ENCODE data around the gene LCLAT1.

The LCLAT1 gene

DNA sequence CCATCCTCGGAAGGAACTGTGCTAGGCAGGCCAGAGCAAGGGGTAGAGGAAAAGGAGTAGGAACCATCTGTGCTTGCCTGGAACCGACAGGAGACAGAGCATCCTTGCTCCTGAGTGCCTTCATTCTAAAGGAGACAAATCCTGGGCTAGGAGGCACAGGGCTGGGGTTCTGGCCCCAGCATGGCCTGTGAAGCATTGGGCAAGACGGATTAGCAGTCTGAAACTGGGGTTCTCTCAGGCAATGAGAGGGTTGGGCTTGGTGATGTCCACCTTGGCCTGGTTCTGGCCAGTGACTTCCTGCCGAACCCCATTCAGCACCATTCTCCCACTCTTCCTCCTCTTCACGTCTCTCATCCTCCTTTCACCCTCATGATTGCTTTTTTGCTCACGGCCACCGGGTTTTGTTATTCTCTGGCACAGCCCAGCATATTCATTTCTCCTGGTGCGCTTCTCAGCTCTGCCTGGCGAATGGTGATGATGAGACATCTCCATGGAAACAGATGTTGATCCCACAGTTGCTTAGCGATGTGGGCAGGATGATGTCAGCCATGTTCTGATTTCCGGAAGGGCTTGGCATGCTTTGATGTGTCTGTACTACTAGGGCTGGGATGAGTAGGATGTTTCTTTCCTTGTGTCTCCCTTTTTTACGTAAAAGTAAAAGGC, 232.5 kb downstream of the LCLAT1 start:
- Histone ChIP-seq H3K4me1 (ENCODE audit: control insufficient read depth in 1 of 2, insufficient read depth in 1 of 2, low read depth in 1 of 2, low read length in 1 of 2) (peaks cover 14 to 16% of the 10 kb centered on the region in 2 experiments), H3K4me3 (ENCODE audit: low read depth in 1 of 2, low read length in 1 of 2) (no peak overlapping the region), H3K36me3 (no peaks in the 10 kb centered on the region), H3K9me3 (no peaks in the 10 kb centered on the region), H3K27me3 (peaks cover 20% of the 10 kb centered on the region), H3K27ac (no peak overlapping the region)
- TF ChIP-seq CTCF (IDR thresholded peaks at IDR 0.05): no peak

GRCh38 chr2:30680121-30680520, 233.1 kb downstream of the LCLAT1 start:
- H3K4me1 ChIP-seq (ENCODE audit: control insufficient read depth in 1 of 2, insufficient read depth in 1 of 2, low read depth in 1 of 2, low read length in 1 of 2): peaks cover 20 to 21% of the 10 kb centered on the region in 2 experiments
- H3K4me3 ChIP-seq (ENCODE audit: low read depth in 1 of 2, low read length in 1 of 2): no peak overlapping the region
- TF ChIP-seq CTCF (IDR thresholded peaks at IDR 0.05): no peak

DNA sequence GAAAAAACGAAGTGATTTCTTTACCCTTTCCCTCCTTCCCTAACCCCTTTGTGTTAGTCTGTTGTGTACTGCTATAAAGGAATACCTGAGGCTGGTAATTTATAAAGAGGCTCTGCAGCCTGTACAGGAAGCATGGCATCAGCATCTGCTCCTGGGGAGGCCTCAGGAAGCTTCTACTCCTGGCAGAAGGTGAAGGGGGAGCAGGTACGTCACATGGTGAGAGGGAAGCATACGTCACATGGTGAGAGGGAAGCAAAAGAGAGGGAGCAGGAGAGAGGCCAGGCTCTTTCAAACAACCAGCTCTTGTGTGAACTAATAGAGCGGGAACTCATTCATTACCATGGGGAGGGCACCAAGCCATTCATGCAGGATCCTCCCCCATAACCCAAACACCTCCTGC, 234.0 kb downstream of the LCLAT1 start:
- Histone ChIP-seq H3K4me1 (ENCODE audit: control insufficient read depth in 1 of 2, insufficient read depth in 1 of 2, low read depth in 1 of 2, low read length in 1 of 2) (peaks cover 28 to 30% of the 10 kb centered on the region in 2 experiments), H3K9me3 (no peaks in the 10 kb centered on the region), H3K27me3 (peaks cover 9% of the 10 kb centered on the region), H3K4me3 (ENCODE audit: low read depth in 1 of 2, low read length in 1 of 2) (no peak overlapping the region), H3K27ac (no peak overlapping the region), H3K36me3 (no peaks in the 10 kb centered on the region)
- TF ChIP-seq CTCF (IDR thresholded peaks at IDR 0.05): no peak

More at GRCh38 chr2:30680121-30680520, 233.1 kb downstream of the LCLAT1 start:
- Histone ChIP-seq H3K27ac (no peak overlapping the region), H3K9me3 (no peaks in the 10 kb centered on the region), H3K27me3 (peaks cover 18% of the 10 kb centered on the region), H3K36me3 (no peaks in the 10 kb centered on the region)

DNA sequence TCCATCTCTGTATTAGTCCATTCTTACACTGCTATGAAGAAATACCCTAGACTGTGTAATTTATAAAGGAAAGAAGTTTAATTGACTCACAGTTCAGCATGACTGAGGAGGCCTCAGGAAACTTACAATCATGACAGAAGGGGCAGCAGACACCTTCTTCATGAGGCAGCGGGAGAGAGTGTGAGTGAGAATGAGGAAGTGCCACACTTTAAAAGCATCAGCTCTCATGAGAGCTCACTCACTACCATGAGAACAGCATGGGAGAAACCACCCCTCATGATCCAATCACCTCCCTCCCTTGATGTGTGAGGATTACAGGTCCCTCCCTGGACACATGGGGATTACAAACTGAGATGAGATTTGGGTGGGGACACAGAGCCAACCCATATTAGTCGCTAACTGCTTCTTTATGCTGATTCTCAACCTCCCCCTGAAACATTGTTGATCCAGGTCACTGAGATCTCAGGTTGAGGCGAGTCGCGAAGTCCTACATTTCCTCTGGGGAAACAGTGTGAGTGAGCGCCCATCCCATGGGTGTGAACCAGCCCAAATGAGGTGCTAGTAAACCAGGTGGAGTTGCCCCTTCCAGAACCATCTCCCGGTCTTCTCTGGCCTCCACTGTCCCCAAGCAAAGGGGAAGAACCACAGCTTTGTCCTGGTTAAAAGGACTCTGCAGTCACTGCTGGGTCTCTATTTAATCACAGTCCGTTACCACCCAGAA, 236.3 kb downstream of the LCLAT1 start:
- Histone ChIP-seq H3K36me3 (no peaks in the 10 kb centered on the region), H3K4me1 (ENCODE audit: control insufficient read depth in 1 of 2, insufficient read depth in 1 of 2, low read depth in 1 of 2, low read length in 1 of 2) (peaks cover 28 to 32% of the 10 kb centered on the region in 2 experiments), H3K27me3 (no peaks in the 10 kb centered on the region), H3K9me3 (no peaks in the 10 kb centered on the region), H3K4me3 (ENCODE audit: low read depth in 1 of 2, low read length in 1 of 2) (no peak overlapping the region), H3K27ac (peak overlapping the region; percentile 42)
- no peak for TF ChIP-seq CTCF (IDR thresholded peaks at IDR 0.05)

DNA sequence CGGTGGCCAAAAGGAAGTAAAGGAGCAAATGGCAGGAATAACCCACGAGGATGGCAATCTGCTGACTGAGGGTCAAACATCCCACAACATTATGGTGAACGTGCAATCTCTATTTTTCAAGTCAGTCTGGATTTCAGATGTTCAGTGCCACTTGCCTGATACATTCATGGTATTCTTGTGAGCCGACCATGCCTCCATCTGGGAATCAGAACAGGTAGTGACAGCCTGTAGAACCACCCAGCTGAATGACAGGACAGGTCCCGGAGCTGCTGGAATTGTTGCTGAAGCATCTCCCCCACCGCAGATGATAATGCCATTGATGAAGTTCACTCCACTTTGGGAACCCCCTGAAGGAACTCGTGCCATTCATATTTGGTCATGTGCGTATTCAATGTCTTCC, 237.0 kb downstream of the LCLAT1 start:
- no peak for TF ChIP-seq CTCF (IDR thresholded peaks at IDR 0.05)
- no peaks in the 10 kb centered on the region for H3K27me3 ChIP-seq
- H3K4me1 ChIP-seq (ENCODE audit: control insufficient read depth in 1 of 2, insufficient read depth in 1 of 2, low read depth in 1 of 2, low read length in 1 of 2): peaks cover 32 to 39% of the 10 kb centered on the region in 2 experiments
- H3K4me3 ChIP-seq (ENCODE audit: low read depth in 1 of 2, low read length in 1 of 2): no peak overlapping the region
- H3K27ac ChIP-seq: no peak overlapping the region
- no peaks in the 10 kb centered on the region for H3K36me3 ChIP-seq
- H3K9me3 ChIP-seq: no peaks in the 10 kb centered on the region
